HCT116 (cell line): ENCODE measurements around the gene KLF16. TPM values are rescaled to one million over a fixed set of nuclear protein-coding genes. Genes with fewer than 3 reads are reported as not detected.

Source experiments
- ATAC-seq: fragments of 200-7000 bp; cut with Tn5 transposase; 2 replicates; pipeline ENCODE4 v1.9.1; 2020; ENCODE audit warnings: mild to moderate bottlenecking, moderate library complexity
- BruUV-seq: library from RNA; stranded (reverse); fragments of 400-500 nt; replicated peaks from 2 replicates; lab custom pipeline; 2021; lab: Mats Ljungman, UMichigan
- CTCF ChIA-PET: fragments of 300-600 bp; sonication (Branson Sonifier 250); formaldehyde crosslinking; loops from one replicate; lab custom pipeline; 2021; ENCODE audit warnings: antibody characterized with exemption; lab: Charles Lee
- POLR2A ChIA-PET: fragments of 300-600, 350-600 bp; sonication (Branson Sonifier 250); formaldehyde crosslinking; loops from one replicate; lab custom pipeline; 2021; ENCODE audit warnings: antibody characterized with exemption; lab: Charles Lee
- RAD21 ChIA-PET, 2 experiments: fragments of 300-600 bp; sonication (Branson Sonifier 250); formaldehyde crosslinking; loops; one replicate each; lab custom pipeline; 2023; ENCODE audit warnings: low total read pairs in 2 of 2; ENCODE audit not compliant: uncharacterized antibody in 2 of 2, unreplicated experiment in 2 of 2, low non-redundant PET in 1 of 2; lab: Charles Lee
- DNase-seq: peaks from one replicate; pipeline ENCODE4 v3.0.0-alpha.2; 2010; ENCODE audit warnings: low read depth, low spot score
- H2AFZ ChIP-seq: fragments of 200-600 bp; shearing (Covaris generic), sonication (generic); 2 replicates; pipeline ENCODE4 v1.6.1; 2017; ENCODE audit warnings: low read depth, mixed run types, mixed read lengths, antibody characterized with exemption, low read length; ENCODE audit not compliant: poor library complexity, severe bottlenecking
- H3K27ac ChIP-seq: 2 replicates; pipeline ENCODE4 v1.5.1; 2012; ENCODE audit warnings: low read depth, low read length
- H3K27me3 ChIP-seq: fragments of 200-600 bp; sonication (generic); 2 replicates; pipeline ENCODE4 v1.6.1; 2016; ENCODE audit warnings: mixed run types, low read length, mixed read lengths; ENCODE audit not compliant: insufficient read depth
- H3K36me3 ChIP-seq, 2 experiments: fragments of 200-500 bp in 1 of 2; fragments of 200-600 bp in 1 of 2; sonication (Bioruptor generic) in 1 of 2; sonication (generic) in 1 of 2; 2 replicates each; pipeline versions ENCODE4 v1.5.1 to v1.6.1; 2014 to 2016; ENCODE audit warnings: low read length in 2 of 2, inconsistent platforms in 1 of 2, mixed read lengths in 1 of 2, mixed run types in 1 of 2; ENCODE audit not compliant: insufficient read depth in 2 of 2, control insufficient read depth in 1 of 2
- H3K4me1 ChIP-seq, 2 experiments: fragments of 200-600 bp in 1 of 2; sonication (generic) in 1 of 2; 2 replicates each; pipeline versions ENCODE4 v1.5.1 to v1.6.1; 2012 to 2017; ENCODE audit warnings: low read length in 2 of 2, inconsistent platforms in 1 of 2, mild to moderate bottlenecking in 1 of 2, mixed read lengths in 1 of 2, mixed run types in 1 of 2, moderate library complexity in 1 of 2; ENCODE audit not compliant: insufficient read depth in 2 of 2, control insufficient read depth in 1 of 2
- H3K4me2 ChIP-seq: fragments of 200-600 bp; sonication (generic); 2 replicates; pipeline ENCODE4 v1.6.1; 2017; ENCODE audit warnings: mixed run types, low read length, mixed read lengths
- H3K4me3 ChIP-seq, 2 experiments: fragments of 200-600 bp in 1 of 2; sonication (generic) in 1 of 2; replicated peaks in 1 of 2; 2 replicates each; pipeline ENCODE4 v1.5.1; 2011 to 2016; ENCODE audit warnings: low read length in 2 of 2, control low read depth in 1 of 2, low read depth in 1 of 2, mild to moderate bottlenecking in 1 of 2, mixed read lengths in 1 of 2, mixed run types in 1 of 2
- H3K79me2 ChIP-seq: fragments of 200-600 bp; sonication (generic); 2 replicates; pipeline ENCODE4 v1.6.1; 2017; ENCODE audit warnings: mild to moderate bottlenecking, mixed run types, low read length, moderate library complexity, mixed read lengths; ENCODE audit not compliant: insufficient read depth
- H3K9ac ChIP-seq: fragments of 200-600 bp; sonication (generic); 2 replicates; pipeline ENCODE4 v1.6.1; 2016; ENCODE audit warnings: low read length, mixed read lengths
- H3K9me2 ChIP-seq: fragments of 200-600 bp; sonication (generic), shearing (Covaris generic); 2 replicates; pipeline ENCODE4 v1.6.1; 2017; ENCODE audit warnings: mixed run types, mild to moderate bottlenecking, moderate library complexity; ENCODE audit not compliant: insufficient read depth
- H3K9me3 ChIP-seq, 2 experiments: fragments of 200-500 bp in 1 of 2; fragments of 200-600 bp in 1 of 2; sonication (Bioruptor generic) in 1 of 2; sonication (generic) in 1 of 2; 2 replicates each; pipeline ENCODE4 v1.6.1; 2014 to 2017; ENCODE audit warnings: low read length in 2 of 2, mixed read lengths in 2 of 2, inconsistent platforms in 1 of 2, low read depth in 1 of 2, mild to moderate bottlenecking in 1 of 2, mixed run types in 1 of 2, moderate library complexity in 1 of 2; ENCODE audit not compliant: control insufficient read depth in 1 of 2, insufficient read depth in 1 of 2
- H4K20me1 ChIP-seq: fragments of 200-600 bp; sonication (generic), shearing (Covaris generic); 2 replicates; pipeline ENCODE4 v1.6.1; 2017; ENCODE audit warnings: mixed run types, mild to moderate bottlenecking, moderate library complexity; ENCODE audit not compliant: insufficient read depth
- CBX3 ChIP-seq: IDR thresholded peaks from 2 replicates; pipeline ENCODE4 v1.6.1; 2012; ENCODE audit warnings: low read depth
- CEBPB ChIP-seq: IDR thresholded peaks from 2 replicates; pipeline ENCODE4 v1.6.1; 2012; ENCODE audit warnings: low read depth
- ELF1 ChIP-seq: IDR thresholded peaks from 2 replicates; pipeline ENCODE4 v1.6.1; 2012; ENCODE audit warnings: low read depth, borderline replicate concordance
- EZH2phosphoT487 ChIP-seq: fragments of 200-600 bp; IDR thresholded peaks from 2 replicates; pipeline ENCODE4 v1.6.1; 2018; ENCODE audit warnings: antibody characterized with exemption, borderline replicate concordance
- POLR2A ChIP-seq: IDR thresholded peaks from 2 replicates; pipeline ENCODE4 v1.7.0; 2011; ENCODE audit warnings: borderline replicate concordance; ENCODE audit not compliant: insufficient read depth, insufficient read length; ENCODE audit errors: extremely low read depth
- POLR2AphosphoS5 ChIP-seq: IDR thresholded peaks from 2 replicates; pipeline ENCODE4 v1.6.1; 2011; ENCODE audit warnings: mild to moderate bottlenecking, low read depth, low read length, moderate library complexity
- RAD21 ChIP-seq: IDR thresholded peaks from 2 replicates; pipeline ENCODE4 v1.6.1; 2012; ENCODE audit warnings: low read depth, mild to moderate bottlenecking
- SIN3A ChIP-seq: IDR thresholded peaks from 2 replicates; pipeline ENCODE4 v1.6.1; 2012; ENCODE audit warnings: low read depth
- SP1 ChIP-seq: IDR thresholded peaks from 2 replicates; pipeline ENCODE4 v1.6.1; 2012; ENCODE audit warnings: low read depth
- TCF7L2 ChIP-seq: IDR thresholded peaks from 2 replicates; pipeline ENCODE4 v1.7.0; 2011; ENCODE audit warnings: borderline replicate concordance, inconsistent platforms; ENCODE audit not compliant: insufficient read depth, insufficient read length; ENCODE audit errors: extremely low read depth
- YY1 ChIP-seq: IDR thresholded peaks from 2 replicates; pipeline ENCODE4 v1.6.1; 2011; ENCODE audit warnings: low read length, low read depth, moderate library complexity, mild to moderate bottlenecking; ENCODE audit not compliant: insufficient replicate concordance; ENCODE audit errors: extremely low read depth
- ZFX ChIP-seq: fragments of 450-650 bp; IDR thresholded peaks from 2 replicates; pipeline ENCODE4 v1.6.1; 2017
- ZNF274 ChIP-seq: fragments of 200-500 bp; sonication (Bioruptor generic); IDR thresholded peaks from 2 replicates; pipeline ENCODE4 v1.6.1; 2014; ENCODE audit warnings: mild to moderate bottlenecking, low read depth, low read length, inconsistent platforms
- intact Hi-C: fragments of 100-400 bp; cut with micrococcal nuclease; formaldehyde crosslinking; loops from 2 replicates; pipeline ENCODE4 v1.10.0; 2022
- total RNA-seq: library from RNA; stranded (reverse); gene quantifications from one replicate; pipeline ENCODE4 v1.2.1, GENCODE V29; 2021; ENCODE audit not compliant: unreplicated experiment
- TF ChIP-seq, protein P1 (sequence below): IDR thresholded peaks from 2 replicates; pipeline ENCODE4 v1.6.1; 2012
- TF ChIP-seq, protein P2 (sequence below): IDR thresholded peaks from 2 replicates; pipeline ENCODE4 v1.6.1; 2011; ENCODE audit warnings: mild to moderate bottlenecking, low read length, moderate library complexity; ENCODE audit not compliant: insufficient replicate concordance; ENCODE audit errors: extremely low read depth
- TF ChIP-seq, protein P3 (sequence below), 3 experiments: fragments of 200-600 bp in 1 of 3; sonication (generic) in 1 of 3; IDR thresholded peaks in 2 of 3; conservative IDR thresholded peaks in 1 of 3; 2 replicates each; pipeline ENCODE4 v1.5.1; 2012 to 2017; ENCODE audit warnings: low read depth in 2 of 3, low read length in 2 of 3, antibody characterized with exemption in 1 of 3, borderline replicate concordance in 1 of 3, control low read depth in 1 of 3, mild to moderate bottlenecking in 1 of 3, mixed read lengths in 1 of 3, mixed run types in 1 of 3, moderate library complexity in 1 of 3; ENCODE audit not compliant: insufficient read depth in 1 of 3

The KLF16 gene
- total RNA-seq, 1 experiment from 2014 or later, result 64.3 TPM

DNA sequence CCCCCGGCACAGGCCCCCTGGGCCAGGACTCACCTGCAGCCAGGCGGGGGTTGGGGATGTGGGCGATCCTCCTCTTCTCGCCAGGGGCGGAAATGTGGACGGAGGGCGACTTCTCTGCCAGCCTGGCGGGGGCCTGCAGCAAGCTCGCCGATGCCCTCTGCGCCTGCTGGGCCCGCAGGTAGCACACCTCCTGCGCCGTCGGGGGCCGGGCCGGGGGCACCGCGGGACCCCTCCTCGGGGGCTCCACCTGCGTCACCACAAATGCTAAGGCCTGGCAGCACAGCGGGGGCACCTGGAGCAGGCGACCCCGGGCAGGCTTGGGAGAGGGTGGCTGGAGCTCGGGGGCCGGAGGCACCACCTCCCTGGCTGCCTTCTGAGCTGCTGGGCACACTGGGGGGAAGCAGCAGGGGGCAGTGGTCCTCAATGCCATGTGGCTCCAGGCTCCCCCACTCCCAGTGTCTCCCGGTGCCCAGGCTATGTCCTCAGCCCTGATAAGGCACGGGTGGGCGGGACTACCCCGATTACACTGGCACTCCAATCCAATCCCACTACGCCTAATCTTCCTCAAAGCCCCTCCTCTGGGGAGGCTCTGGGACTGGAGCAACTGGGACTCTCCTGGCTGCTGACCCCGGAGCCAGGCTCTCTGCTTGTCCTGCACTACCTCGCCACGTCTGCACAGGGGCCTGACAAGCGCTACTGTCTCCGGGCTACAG is 39.7 kb downstream of the KLF16 start (continued):
- no peak for TF ChIP-seq CBX3
- TF ChIP-seq, protein P1, sequence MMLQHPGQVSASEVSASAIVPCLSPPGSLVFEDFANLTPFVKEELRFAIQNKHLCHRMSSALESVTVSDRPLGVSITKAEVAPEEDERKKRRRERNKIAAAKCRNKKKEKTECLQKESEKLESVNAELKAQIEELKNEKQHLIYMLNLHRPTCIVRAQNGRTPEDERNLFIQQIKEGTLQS, result no peak
- TF ChIP-seq CEBPB, result no peak
- no peak for TF ChIP-seq POLR2A
- TF ChIP-seq POLR2AphosphoS5, result no peak
- TF ChIP-seq, protein P2, sequence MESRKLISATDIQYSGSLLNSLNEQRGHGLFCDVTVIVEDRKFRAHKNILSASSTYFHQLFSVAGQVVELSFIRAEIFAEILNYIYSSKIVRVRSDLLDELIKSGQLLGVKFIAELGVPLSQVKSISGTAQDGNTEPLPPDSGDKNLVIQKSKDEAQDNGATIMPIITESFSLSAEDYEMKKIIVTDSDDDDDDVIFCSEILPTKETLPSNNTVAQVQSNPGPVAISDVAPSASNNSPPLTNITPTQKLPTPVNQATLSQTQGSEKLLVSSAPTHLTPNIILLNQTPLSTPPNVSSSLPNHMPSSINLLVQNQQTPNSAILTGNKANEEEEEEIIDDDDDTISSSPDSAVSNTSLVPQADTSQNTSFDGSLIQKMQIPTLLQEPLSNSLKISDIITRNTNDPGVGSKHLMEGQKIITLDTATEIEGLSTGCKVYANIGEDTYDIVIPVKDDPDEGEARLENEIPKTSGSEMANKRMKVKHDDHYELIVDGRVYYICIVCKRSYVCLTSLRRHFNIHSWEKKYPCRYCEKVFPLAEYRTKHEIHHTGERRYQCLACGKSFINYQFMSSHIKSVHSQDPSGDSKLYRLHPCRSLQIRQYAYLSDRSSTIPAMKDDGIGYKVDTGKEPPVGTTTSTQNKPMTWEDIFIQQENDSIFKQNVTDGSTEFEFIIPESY, result no peak
- TF ChIP-seq SIN3A, result no peak
- no peak for TF ChIP-seq YY1
- no peak for TF ChIP-seq ZNF274
- no peak for TF ChIP-seq EZH2phosphoT487
- TF ChIP-seq, all 23 proteins: peak for 0

DNA sequence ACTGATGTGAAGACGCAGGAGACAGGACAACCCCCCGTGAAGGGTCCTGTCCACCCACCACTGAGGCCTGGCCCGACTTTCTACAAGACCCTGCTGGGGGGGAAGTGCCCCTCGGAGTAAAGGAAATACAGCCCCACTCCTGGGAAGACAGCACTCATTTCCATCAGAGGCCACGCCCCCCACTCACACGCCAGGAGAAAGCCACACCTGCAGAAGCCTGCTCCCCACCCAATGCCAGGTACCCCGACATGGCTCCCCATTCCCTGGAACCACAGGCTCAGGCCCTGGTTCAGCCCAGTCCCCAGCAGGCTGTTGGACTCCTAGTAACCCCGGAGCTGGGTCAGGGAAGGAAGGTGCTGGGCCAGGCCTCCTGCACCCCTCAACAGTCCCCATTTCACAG is 40.4 kb downstream of the KLF16 start:
- no TSS peak for BruUV-seq
- H3K4me1 ChIP-seq, result peaks cover 4 to 7% of the 10 kb centered on the region in 2 experiments; a peak in 3 of 4 replicates
- TF ChIP-seq TCF7L2 (no peak), RAD21 (no peak), ZFX (no peak), EZH2phosphoT487 (no peak), ELF1 (no peak), SP1 (no peak)
- TF ChIP-seq, protein P1, result no peak
- TF ChIP-seq, protein P3, sequence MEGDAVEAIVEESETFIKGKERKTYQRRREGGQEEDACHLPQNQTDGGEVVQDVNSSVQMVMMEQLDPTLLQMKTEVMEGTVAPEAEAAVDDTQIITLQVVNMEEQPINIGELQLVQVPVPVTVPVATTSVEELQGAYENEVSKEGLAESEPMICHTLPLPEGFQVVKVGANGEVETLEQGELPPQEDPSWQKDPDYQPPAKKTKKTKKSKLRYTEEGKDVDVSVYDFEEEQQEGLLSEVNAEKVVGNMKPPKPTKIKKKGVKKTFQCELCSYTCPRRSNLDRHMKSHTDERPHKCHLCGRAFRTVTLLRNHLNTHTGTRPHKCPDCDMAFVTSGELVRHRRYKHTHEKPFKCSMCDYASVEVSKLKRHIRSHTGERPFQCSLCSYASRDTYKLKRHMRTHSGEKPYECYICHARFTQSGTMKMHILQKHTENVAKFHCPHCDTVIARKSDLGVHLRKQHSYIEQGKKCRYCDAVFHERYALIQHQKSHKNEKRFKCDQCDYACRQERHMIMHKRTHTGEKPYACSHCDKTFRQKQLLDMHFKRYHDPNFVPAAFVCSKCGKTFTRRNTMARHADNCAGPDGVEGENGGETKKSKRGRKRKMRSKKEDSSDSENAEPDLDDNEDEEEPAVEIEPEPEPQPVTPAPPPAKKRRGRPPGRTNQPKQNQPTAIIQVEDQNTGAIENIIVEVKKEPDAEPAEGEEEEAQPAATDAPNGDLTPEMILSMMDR (IDR thresholded peaks at IDR 0.05 in 2 of 3, conservative IDR thresholded peaks at IDR 0.05 in 1 of 3; ENCODE audit: borderline replicate concordance in 1 of 3, insufficient read depth in 1 of 3, low read depth in 2 of 3, low read length in 2 of 3), result no peak
- intact Hi-C loops, result no loop called here
- H3K9ac ChIP-seq, result no peak overlapping the region
- ChIA-PET RAD21 (no interaction called here), CTCF (no interaction called here), POLR2A (no interaction called here)
- no peaks in the 10 kb centered on the region for H4K20me1 ChIP-seq
- H3K27ac ChIP-seq, result no peak overlapping the region
- no peaks in the 10 kb centered on the region for H3K9me2 ChIP-seq
- no peak overlapping the region for H3K4me3 ChIP-seq
- no peak overlapping the region for H2AFZ ChIP-seq
- no peaks in the 10 kb centered on the region for H3K27me3 ChIP-seq
- peaks cover 7% of the 10 kb centered on the region; the same call in 1 of the 2 replicates for H3K79me2 ChIP-seq
- H3K9me3 ChIP-seq, result no peaks in the 10 kb centered on the region
- no peak for ATAC-seq
- H3K36me3 ChIP-seq, result peaks cover 16 to 21% of the 10 kb centered on the region in 2 experiments
- no peak overlapping the region for H3K4me2 ChIP-seq
- no peak for DNase-seq
